HL-60 (cell line): ENCODE measurements around the gene EBF4.

Source experiments
- DNase-seq, 2 experiments: peaks; one replicate each; pipeline ENCODE4 v3.0.0-alpha.2; 2010 to 2020; ENCODE audit warnings: low read depth in 1 of 2, low spot score in 1 of 2
- H3K27ac ChIP-seq: fragments of 250-450 bp; sonication (Bioruptor Pico); replicated peaks from 2 replicates; pipeline ENCODE4 v1.5.1; 2020; ENCODE audit warnings: mild to moderate bottlenecking, moderate library complexity
- H3K27me3 ChIP-seq: fragments of 250-450 bp; sonication (Bioruptor Pico); 2 replicates; pipeline ENCODE4 v1.5.1; 2021; ENCODE audit warnings: mild to moderate bottlenecking, moderate library complexity; ENCODE audit not compliant: insufficient read depth, poor library complexity, severe bottlenecking
- H3K4me3 ChIP-seq: replicated peaks from 2 replicates; pipeline ENCODE4 v1.5.1; 2011; ENCODE audit warnings: mild to moderate bottlenecking, control low read depth, low read length; ENCODE audit not compliant: insufficient read depth
- CTCF ChIP-seq: IDR thresholded peaks from one replicate; pipeline ENCODE4 v1.5.1; 2011; ENCODE audit warnings: low read length, control low read depth, inconsistent platforms; ENCODE audit not compliant: insufficient read depth
- GABPA ChIP-seq: IDR thresholded peaks from 2 replicates; pipeline ENCODE4 v1.6.1; 2012; ENCODE audit warnings: low read depth
- POLR2AphosphoS5 ChIP-seq: IDR thresholded peaks from 2 replicates; pipeline ENCODE4 v1.6.1; 2012; ENCODE audit warnings: low read depth
- SPI1 ChIP-seq: IDR thresholded peaks from 2 replicates; pipeline ENCODE4 v1.6.1; 2012; ENCODE audit warnings: low read depth, mild to moderate bottlenecking, borderline replicate concordance
- TF ChIP-seq, protein P1 (sequence below): IDR thresholded peaks from 2 replicates; pipeline ENCODE4 v1.6.1; 2012; ENCODE audit warnings: low read depth; ENCODE audit not compliant: insufficient replicate concordance

Gene EBF4

GRCh38 chr20:2794866-2795447 lies 102.4 kb downstream of the EBF4 start:
- H3K27ac ChIP-seq = no peak overlapping the region
- DNase-seq = no peak
- TF ChIP-seq SPI1 (no peak), POLR2AphosphoS5 (no peak), GABPA (no peak), CTCF (no peak)
- TF ChIP-seq, protein P1, sequence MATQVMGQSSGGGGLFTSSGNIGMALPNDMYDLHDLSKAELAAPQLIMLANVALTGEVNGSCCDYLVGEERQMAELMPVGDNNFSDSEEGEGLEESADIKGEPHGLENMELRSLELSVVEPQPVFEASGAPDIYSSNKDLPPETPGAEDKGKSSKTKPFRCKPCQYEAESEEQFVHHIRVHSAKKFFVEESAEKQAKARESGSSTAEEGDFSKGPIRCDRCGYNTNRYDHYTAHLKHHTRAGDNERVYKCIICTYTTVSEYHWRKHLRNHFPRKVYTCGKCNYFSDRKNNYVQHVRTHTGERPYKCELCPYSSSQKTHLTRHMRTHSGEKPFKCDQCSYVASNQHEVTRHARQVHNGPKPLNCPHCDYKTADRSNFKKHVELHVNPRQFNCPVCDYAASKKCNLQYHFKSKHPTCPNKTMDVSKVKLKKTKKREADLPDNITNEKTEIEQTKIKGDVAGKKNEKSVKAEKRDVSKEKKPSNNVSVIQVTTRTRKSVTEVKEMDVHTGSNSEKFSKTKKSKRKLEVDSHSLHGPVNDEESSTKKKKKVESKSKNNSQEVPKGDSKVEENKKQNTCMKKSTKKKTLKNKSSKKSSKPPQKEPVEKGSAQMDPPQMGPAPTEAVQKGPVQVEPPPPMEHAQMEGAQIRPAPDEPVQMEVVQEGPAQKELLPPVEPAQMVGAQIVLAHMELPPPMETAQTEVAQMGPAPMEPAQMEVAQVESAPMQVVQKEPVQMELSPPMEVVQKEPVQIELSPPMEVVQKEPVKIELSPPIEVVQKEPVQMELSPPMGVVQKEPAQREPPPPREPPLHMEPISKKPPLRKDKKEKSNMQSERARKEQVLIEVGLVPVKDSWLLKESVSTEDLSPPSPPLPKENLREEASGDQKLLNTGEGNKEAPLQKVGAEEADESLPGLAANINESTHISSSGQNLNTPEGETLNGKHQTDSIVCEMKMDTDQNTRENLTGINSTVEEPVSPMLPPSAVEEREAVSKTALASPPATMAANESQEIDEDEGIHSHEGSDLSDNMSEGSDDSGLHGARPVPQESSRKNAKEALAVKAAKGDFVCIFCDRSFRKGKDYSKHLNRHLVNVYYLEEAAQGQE = no peak
- peaks cover 17% of the 10 kb centered on the region for H3K27me3 ChIP-seq
- H3K4me3 ChIP-seq = no peak overlapping the region

DNA sequence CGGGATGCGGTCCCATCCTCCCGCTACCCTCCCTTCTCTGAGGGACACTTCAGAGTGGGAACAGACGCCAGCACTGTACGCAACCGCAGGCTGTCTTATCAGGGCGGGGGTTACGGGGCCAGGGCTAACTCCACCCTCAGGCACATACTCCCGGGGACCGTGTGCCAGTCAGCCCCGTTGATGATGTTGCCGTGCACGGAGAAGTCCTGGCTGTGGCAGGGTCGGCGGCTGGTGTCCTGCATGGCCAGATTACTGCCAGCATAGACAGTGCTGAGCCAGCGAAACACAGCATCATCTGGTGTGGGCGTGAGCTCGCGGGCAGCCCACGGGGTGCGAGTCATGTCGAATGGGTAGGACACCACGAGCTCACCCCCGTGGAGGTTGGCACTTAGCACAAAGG lies 102.9 kb downstream of the EBF4 start:
- no peak for TF ChIP-seq POLR2AphosphoS5
- no peak for TF ChIP-seq CTCF
- no peak for TF ChIP-seq SPI1
- no peak for DNase-seq
- no peak overlapping the region for H3K4me3 ChIP-seq
- H3K27me3 ChIP-seq = peaks cover 18% of the 10 kb centered on the region
- no peak overlapping the region for H3K27ac ChIP-seq

- no peak overlapping the region for H3K4me3 ChIP-seq
- DNase-seq = no peak
- H3K27ac ChIP-seq = no peak overlapping the region
- peaks cover 23% of the 10 kb centered on the region for H3K27me3 ChIP-seq
- TF ChIP-seq SPI1 (no peak), CTCF (no peak)
These were observed 103.6 kb downstream of the EBF4 start for GRCh38 chr20:2796011-2796660.

- no peak for TF ChIP-seq SPI1
- no peak for TF ChIP-seq GABPA
- TF ChIP-seq, protein P1 = no peak
- no peak for TF ChIP-seq CTCF
- no peak for TF ChIP-seq POLR2AphosphoS5
- Histone ChIP-seq H3K27me3 (peaks cover 18% of the 10 kb centered on the region), H3K4me3 (no peak overlapping the region), H3K27ac (no peak overlapping the region)
- DNase-seq = no peak
These were observed 104.8 kb downstream of the EBF4 start for GRCh38 chr20:2797136-2797983.
